HG03521 (cell line): ENCODE data around the gene RNPC3.

Experiments
- ATAC-seq: cut with Tn5 transposase; IDR thresholded peaks from one replicate; pipeline ENCODE4 v1.9.1; 2021; ENCODE audit warnings: mild to moderate bottlenecking, moderate library complexity; ENCODE audit not compliant: unreplicated experiment

The RNPC3 gene

GRCh38 chr1:103525607-103526507, at the start of gene RNPC3:
Gene RNPC3 (plus strand): TSS chr1:103525699. CDS start chr1:103526071, 372 bp downstream.
- ATAC-seq = peak; percentile 67

GRCh38 chr1:103477101-103477500, 48.4 kb upstream of the RNPC3 start:
- no peak for ATAC-seq

GRCh38 chr1:103489935-103490334, 35.6 kb upstream of the RNPC3 start:
- no peak for ATAC-seq

- no peak for ATAC-seq
These were observed 33.4 kb upstream of the RNPC3 start for GRCh38 chr1:103492003-103492625.

- no peak for ATAC-seq
These were observed 29.4 kb upstream of the RNPC3 start for GRCh38 chr1:103496014-103496635.

- ATAC-seq = no peak
These were observed 28.1 kb upstream of the RNPC3 start for GRCh38 chr1:103497404-103497803.

- ATAC-seq = no peak
These were observed 16.2 kb upstream of the RNPC3 start for GRCh38 chr1:103509250-103509649.

GRCh38 chr1:103513711-103514110, 11.8 kb upstream of the RNPC3 start:
- ATAC-seq = no peak

GRCh38 chr1:103514920-103515503, 10.5 kb upstream of the RNPC3 start:
- ATAC-seq = peak; percentile 74

- ATAC-seq = no peak
These were observed 9.2 kb upstream of the RNPC3 start for GRCh38 chr1:103516283-103516682.

GRCh38 chr1:103516693-103517092, 8.8 kb upstream of the RNPC3 start:
- ATAC-seq = no peak

GRCh38 chr1:103517380-103518047, 8.0 kb upstream of the RNPC3 start:
- peak; percentile 78 for ATAC-seq

- no peak for ATAC-seq
These were observed 4.7 kb upstream of the RNPC3 start for GRCh38 chr1:103520822-103521221.

GRCh38 chr1:103523346-103523745, 2.2 kb upstream of the RNPC3 start:
- ATAC-seq = no peak

- ATAC-seq = peak; percentile 51
These were observed 339 bp upstream of the RNPC3 start for GRCh38 chr1:103525114-103525606.

GRCh38 chr1:103527331-103527730, 1.8 kb downstream of the RNPC3 start:
- no peak for ATAC-seq

GRCh38 chr1:103529746-103530145, 4.2 kb downstream of the RNPC3 start:
- no peak for ATAC-seq

GRCh38 chr1:103538226-103538625, 12.7 kb downstream of the RNPC3 start:
- ATAC-seq = no peak

GRCh38 chr1:103541431-103541830, 15.9 kb downstream of the RNPC3 start:
- no peak for ATAC-seq

- no peak for ATAC-seq
These were observed 21.0 kb downstream of the RNPC3 start for GRCh38 chr1:103546496-103546895.

- ATAC-seq = no peak
These were observed 22.3 kb downstream of the RNPC3 start for GRCh38 chr1:103547840-103548239.
